Mesothelial cell of epicardium (in vitro differentiated cells): ENCODE measurements around the gene MVK. TPM values are rescaled to one million over a fixed set of nuclear protein-coding genes. Genes with fewer than 3 reads are reported as not detected.

ENCODE experiments used
- DNase-seq, 2 experiments: peaks; one replicate each; pipeline ENCODE4 v3.0.0; 2021; ENCODE audit warnings: low spot score in 2 of 2; ENCODE audit not compliant: unreplicated experiment in 2 of 2
- H3K27ac Mint-ChIP-seq: 2 replicates; pipeline ENCODE4 v1.8.0; 2021; ENCODE audit warnings: mixed read lengths
- H3K27me3 Mint-ChIP-seq: 2 replicates; pipeline ENCODE4 v1.8.0; 2021; ENCODE audit warnings: low read depth, mixed read lengths
- H3K36me3 Mint-ChIP-seq: 2 replicates; pipeline ENCODE4 v1.8.0; 2021; ENCODE audit warnings: mixed read lengths
- H3K4me1 Mint-ChIP-seq: 2 replicates; pipeline ENCODE4 v1.8.0; 2021; ENCODE audit warnings: mixed read lengths
- H3K4me3 Mint-ChIP-seq: 2 replicates; pipeline ENCODE4 v1.8.0; 2021; ENCODE audit warnings: mild to moderate bottlenecking, moderate library complexity, mixed read lengths
- H3K9me3 Mint-ChIP-seq: 2 replicates; pipeline ENCODE4 v1.8.0; 2021; ENCODE audit warnings: mixed read lengths
- CTCF ChIP-seq: fragments of 200-600 bp; sonication (generic); IDR thresholded peaks from one replicate; pipeline ENCODE4 v1.5.0; 2021; ENCODE audit warnings: antibody characterized with exemption; ENCODE audit not compliant: unreplicated experiment
- total RNA-seq: library from RNA; stranded (reverse); gene quantifications from 3 replicates; pipeline ENCODE4 v1.2.1, GENCODE V29; 2021

The MVK gene
- total RNA-seq, 1 donor from 2014 or later, result 18.0 TPM

GRCh38 chr12:109613649-109614455 is 40.3 kb downstream of the MVK start:
- H3K9me3 Mint-ChIP-seq, result no peaks in the 10 kb centered on the region
- peaks cover 5% of the 10 kb centered on the region for H3K4me1 Mint-ChIP-seq
- no peak overlapping the region for H3K4me3 Mint-ChIP-seq
- H3K27ac Mint-ChIP-seq, result no peak overlapping the region
- no peak for DNase-seq
- no peak for TF ChIP-seq CTCF
- H3K27me3 Mint-ChIP-seq, result peaks cover 63% of the 10 kb centered on the region
- H3K36me3 Mint-ChIP-seq, result no peaks in the 10 kb centered on the region

GRCh38 chr12:109615556-109616229 is 42.1 kb downstream of the MVK start:
- no peak for TF ChIP-seq CTCF
- Mint-ChIP-seq H3K27me3 (peaks cover 60% of the 10 kb centered on the region), H3K4me1 (peaks cover 5% of the 10 kb centered on the region), H3K36me3 (no peaks in the 10 kb centered on the region), H3K4me3 (no peak overlapping the region), H3K27ac (no peak overlapping the region), H3K9me3 (no peaks in the 10 kb centered on the region)
- no peak for DNase-seq

- no peaks in the 10 kb centered on the region for H3K9me3 Mint-ChIP-seq
- no peak for TF ChIP-seq CTCF
- no peaks in the 10 kb centered on the region for H3K36me3 Mint-ChIP-seq
- peaks cover 60% of the 10 kb centered on the region for H3K27me3 Mint-ChIP-seq
- H3K4me3 Mint-ChIP-seq, result no peak overlapping the region
- no peak for DNase-seq
- H3K27ac Mint-ChIP-seq, result no peak overlapping the region
- peaks cover 9% of the 10 kb centered on the region for H3K4me1 Mint-ChIP-seq
Measured at GRCh38 chr12:109617491-109617890, 43.9 kb downstream of the MVK start.

- Mint-ChIP-seq H3K4me3 (no peak overlapping the region), H3K27me3 (peaks cover 55% of the 10 kb centered on the region), H3K4me1 (peaks cover 9% of the 10 kb centered on the region), H3K9me3 (no peaks in the 10 kb centered on the region), H3K36me3 (no peaks in the 10 kb centered on the region), H3K27ac (no peak overlapping the region)
- DNase-seq, result no peak
- no peak for TF ChIP-seq CTCF
Measured at GRCh38 chr12:109618082-109618481, 44.5 kb downstream of the MVK start.

- Mint-ChIP-seq H3K27me3 (peaks cover 47% of the 10 kb centered on the region), H3K4me3 (no peak overlapping the region), H3K4me1 (peaks cover 5% of the 10 kb centered on the region), H3K9me3 (no peaks in the 10 kb centered on the region), H3K36me3 (no peaks in the 10 kb centered on the region), H3K27ac (no peak overlapping the region)
- no peak for TF ChIP-seq CTCF
- DNase-seq, result no peak
Measured at GRCh38 chr12:109619002-109619604, 45.5 kb downstream of the MVK start.
